Peyer's patch (tissue), 4 donors: Measurements from ENCODE around the gene TMEM220. TPM values are rescaled to one million over a fixed set of nuclear protein-coding genes. Genes with fewer than 3 reads are reported as not detected.
"Not testable (repeated sequence)": the region's sequence is repeated elsewhere in the genome, so short reads cannot be mapped to it uniquely, and the experiment has no call there.

Experiments
- DNase-seq, 3 donors: peaks; one replicate each; pipeline ENCODE4 v3.0.0-alpha.2; 2017 to 2019
- H3K27ac ChIP-seq, 4 donors: fragments of 200-600 bp; sonication (generic); one replicate each; pipeline ENCODE4 v1.5.1; 2016 to 2019
- H3K27me3 ChIP-seq, 2 donors: fragments of 200-600 bp; sonication (generic); one replicate each; pipeline ENCODE4 v1.5.1; 2019
- H3K36me3 ChIP-seq, 3 donors: fragments of 200-600 bp; sonication (generic); one replicate each; pipeline ENCODE4 v1.5.1; 2016 to 2019
- H3K4me1 ChIP-seq, 4 donors: fragments of 200-600 bp; sonication (generic); one replicate each; pipeline ENCODE4 v1.5.1; 2016 to 2019
- H3K4me3 ChIP-seq, 4 donors: fragments of 200-600 bp; sonication (generic); 1 replicate in 3 of 4; 2 replicates in 1 of 4; pipeline ENCODE4 v1.5.1; 2016 to 2019; ENCODE audit warnings: mild to moderate bottlenecking in 1 of 4
- H3K9me3 ChIP-seq, 4 donors: fragments of 200-600 bp; sonication (generic); one replicate each; pipeline ENCODE4 v1.5.1; 2016 to 2019; ENCODE audit warnings: mild to moderate bottlenecking in 1 of 4
- CTCF ChIP-seq, 6 experiments: fragments of 450-650 bp in 4 of 6; fragments of 200-600 bp in 2 of 6; sonication (generic) in 1 of 6; IDR thresholded peaks; one replicate each; pipeline ENCODE4 v1.5.1; 2017 to 2019; ENCODE audit warnings: antibody characterized with exemption in 6 of 6, mild to moderate bottlenecking in 3 of 6, moderate library complexity in 1 of 6
- POLR2A ChIP-seq, 2 donors: fragments of 450-650 bp; IDR thresholded peaks; one replicate each; pipeline ENCODE4 v1.5.1; 2017; ENCODE audit warnings: antibody characterized with exemption in 2 of 2, mild to moderate bottlenecking in 2 of 2, moderate library complexity in 2 of 2
- total RNA-seq, 4 donors: library from RNA; depleted of rRNA; stranded (reverse); fragments of >200 nt; gene quantifications; one replicate each; pipeline ENCODE4 v1.1.0, GENCODE V29; 2016

TMEM220 gene
- total RNA-seq, 4 donors from 2014 or later: 14.6 to 56.1 (median 23.4) TPM

GRCh38 chr17:10735251-10735650, 5.4 kb upstream of the TMEM220 start:
- no peaks in the 10 kb centered on the region for H3K36me3 ChIP-seq
- H3K27me3 ChIP-seq: no peaks in the 10 kb centered on the region
- H3K27ac ChIP-seq: no peak overlapping the region
- H3K4me3 ChIP-seq: no peak overlapping the region
- peak in 1 of 3 donors; percentile 39 for DNase-seq
- H3K4me1 ChIP-seq: peaks cover 0 to 29% (median 10%) of the 10 kb centered on the region in 4 donors
- H3K9me3 ChIP-seq: no peaks in the 10 kb centered on the region
- TF ChIP-seq POLR2A (IDR thresholded peaks at IDR 0.05) (no peak), CTCF (IDR thresholded peaks at IDR 0.05) (no peak)

GRCh38 chr17:10733666-10734065, 3.8 kb upstream of the TMEM220 start:
- H3K27ac ChIP-seq: peak overlapping the region in 3 of 4 donors; percentile 53 to 85 (median 70)
- no peaks in the 10 kb centered on the region for H3K27me3 ChIP-seq
- no peaks in the 10 kb centered on the region for H3K9me3 ChIP-seq
- no peaks in the 10 kb centered on the region for H3K36me3 ChIP-seq
- H3K4me3 ChIP-seq: no peak overlapping the region
- TF ChIP-seq POLR2A (IDR thresholded peaks at IDR 0.05): peak in 1 of 2 donors; percentile 72
- TF ChIP-seq CTCF (IDR thresholded peaks at IDR 0.05): no peak
- H3K4me1 ChIP-seq: peaks cover 0 to 28% (median 12%) of the 10 kb centered on the region in 4 donors
- DNase-seq: peak in 2 of 3 donors; percentile 80 to 89

GRCh38 chr17:10732121-10732520, 2.3 kb upstream of the TMEM220 start:
- H3K9me3 ChIP-seq, H3K27me3 ChIP-seq, H3K27ac ChIP-seq, H3K36me3 ChIP-seq, H3K4me3 ChIP-seq: not testable (repeated sequence)
- H3K4me1 ChIP-seq: peaks cover 0 to 16% (median 8%) of the 10 kb centered on the region in 4 donors
- peak in 1 of 3 donors; percentile 36 for DNase-seq

- DNase-seq: no peak
- peaks cover 0 to 16% (median 8%) of the 10 kb centered on the region in 4 donors for H3K4me1 ChIP-seq
- no peak for TF ChIP-seq CTCF (IDR thresholded peaks at IDR 0.05)
- TF ChIP-seq POLR2A (IDR thresholded peaks at IDR 0.05): no peak
- H3K4me3 ChIP-seq: peak overlapping the region in 2 of 4 donors; percentile 67 to 68
- no peaks in the 10 kb centered on the region for H3K27me3 ChIP-seq
- peak overlapping the region in 3 of 4 donors; percentile 88 to 93 (median 92) for H3K27ac ChIP-seq
- H3K36me3 ChIP-seq: no peaks in the 10 kb centered on the region
- no peaks in the 10 kb centered on the region for H3K9me3 ChIP-seq
Measured at GRCh38 chr17:10731408-10731879, 1.6 kb upstream of the TMEM220 start.

GRCh38 chr17:10730247-10730646, 424 bp upstream of the TMEM220 start:
- Histone ChIP-seq H3K4me3 (peak overlapping the region; percentile 67 to 70 (median 68)), H3K27ac (peak overlapping the region; percentile 78 to 93 (median 90)), H3K4me1 (peaks cover 0 to 19% (median 8%) of the 10 kb centered on the region in 4 donors)
- H3K27me3 ChIP-seq, H3K9me3 ChIP-seq, H3K36me3 ChIP-seq: not testable (repeated sequence)
- DNase-seq: peak in 1 of 3 donors; percentile 48

- DNase-seq: peak in 1 of 3 donors; percentile 44
- no peaks in the 10 kb centered on the region for H3K9me3 ChIP-seq
- peak overlapping the region in 1 of 4 donors; percentile 68 for H3K4me3 ChIP-seq
- H3K27me3 ChIP-seq: no peaks in the 10 kb centered on the region
- H3K36me3 ChIP-seq: no peaks in the 10 kb centered on the region
- peaks cover 0 to 25% (median 7%) of the 10 kb centered on the region in 4 donors for H3K4me1 ChIP-seq
- peak overlapping the region in 3 of 4 donors; percentile 88 to 93 (median 92) for H3K27ac ChIP-seq
- no peak for TF ChIP-seq POLR2A (IDR thresholded peaks at IDR 0.05)
- no peak for TF ChIP-seq CTCF (IDR thresholded peaks at IDR 0.05)
Measured at GRCh38 chr17:10728331-10728892, 1.4 kb downstream of the TMEM220 start.
